GM21528 (cell line): ENCODE measurements around the gene PARP1.
"Not testable (repeated sequence)": the region's sequence is repeated elsewhere in the genome, so short reads cannot be mapped to it uniquely, and the experiment has no call there.

Source experiments
- ATAC-seq: cut with Tn5 transposase; IDR thresholded peaks from one replicate; pipeline ENCODE4 v1.9.1; 2021; ENCODE audit warnings: mild to moderate bottlenecking, moderate library complexity; ENCODE audit not compliant: unreplicated experiment, low FRiP score

Gene PARP1

DNA sequence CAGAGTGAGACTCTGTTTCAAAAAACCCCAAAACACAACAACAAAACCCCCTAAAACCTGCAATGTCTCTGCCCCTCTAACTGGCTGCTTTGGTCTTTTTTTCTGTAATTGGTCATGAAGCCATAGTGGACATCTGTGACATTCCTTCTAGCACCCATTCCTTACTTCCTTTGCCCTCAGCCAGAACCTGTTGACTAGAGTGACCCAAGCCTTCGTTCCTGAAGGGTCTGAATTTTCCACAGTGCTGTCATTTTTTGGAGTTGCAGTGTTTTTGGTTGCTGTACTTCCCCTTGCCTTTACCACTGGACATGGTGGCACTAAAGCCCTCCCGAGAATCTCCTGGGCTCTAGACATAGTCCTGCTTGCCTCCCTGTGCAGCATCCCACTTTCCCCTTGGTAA is 50.5 kb downstream of the PARP1 start:
- ATAC-seq = no peak

DNA sequence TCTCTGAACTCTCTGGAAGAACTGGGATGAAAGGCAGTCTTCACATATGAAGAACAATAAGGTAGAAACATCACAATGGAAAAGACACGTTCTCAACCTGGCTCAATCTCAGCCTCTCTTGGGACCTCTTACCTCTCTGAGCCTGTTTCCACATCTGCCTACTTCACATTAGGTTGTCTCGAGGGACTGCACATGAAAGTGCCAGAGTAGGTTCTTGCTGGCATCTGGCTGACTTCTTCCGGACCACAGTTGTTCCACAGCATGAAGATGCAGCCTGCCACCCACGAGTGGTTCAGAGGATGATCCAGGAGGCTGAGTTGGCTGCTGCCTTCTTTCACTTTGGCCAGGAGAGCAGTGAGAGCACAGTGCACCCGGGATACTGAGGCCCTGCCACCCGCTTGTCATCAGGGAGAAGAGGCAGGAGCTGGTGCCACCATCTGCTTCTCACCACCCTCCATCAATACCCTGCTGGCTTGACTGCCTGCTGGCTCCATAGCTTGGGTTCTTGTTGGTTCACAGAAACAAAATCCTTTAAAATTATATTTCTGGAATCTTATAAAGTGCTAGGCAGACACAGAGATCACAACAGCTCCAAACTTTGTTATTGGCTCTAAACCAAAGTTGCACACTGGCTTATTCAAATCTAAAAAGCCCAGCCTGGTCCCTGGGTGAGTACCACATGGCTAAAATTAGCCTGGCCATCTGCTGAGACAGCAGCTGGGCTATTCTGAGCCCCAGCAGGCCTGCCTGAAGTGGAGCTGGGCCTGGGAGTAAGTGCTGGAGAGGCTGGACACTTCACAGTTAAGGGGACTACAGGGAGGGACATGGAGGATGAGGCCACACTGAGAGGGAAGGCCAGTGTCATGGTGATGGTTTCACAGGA is 52.0 kb downstream of the PARP1 start:
- no peak for ATAC-seq

DNA sequence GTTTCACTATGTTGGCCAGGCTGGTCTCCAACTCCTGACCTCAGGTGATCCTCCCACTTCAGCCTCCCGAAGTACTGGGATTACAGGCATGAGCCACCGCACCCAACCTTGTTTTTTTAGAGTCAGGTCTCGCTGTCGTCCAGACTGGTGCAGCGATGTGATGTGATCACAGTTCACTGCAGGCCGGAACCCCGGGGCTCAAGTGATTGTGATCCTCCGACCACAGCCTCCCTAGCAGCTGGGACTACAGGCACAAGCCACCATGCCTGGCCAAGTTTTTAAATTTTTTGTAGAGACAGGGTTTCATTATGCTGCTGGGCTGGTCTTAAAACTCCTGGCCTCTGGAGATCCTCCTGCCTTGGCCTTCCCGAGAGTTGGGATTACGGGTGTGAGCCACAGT is 52.9 kb downstream of the PARP1 start:
- no peak for ATAC-seq

DNA sequence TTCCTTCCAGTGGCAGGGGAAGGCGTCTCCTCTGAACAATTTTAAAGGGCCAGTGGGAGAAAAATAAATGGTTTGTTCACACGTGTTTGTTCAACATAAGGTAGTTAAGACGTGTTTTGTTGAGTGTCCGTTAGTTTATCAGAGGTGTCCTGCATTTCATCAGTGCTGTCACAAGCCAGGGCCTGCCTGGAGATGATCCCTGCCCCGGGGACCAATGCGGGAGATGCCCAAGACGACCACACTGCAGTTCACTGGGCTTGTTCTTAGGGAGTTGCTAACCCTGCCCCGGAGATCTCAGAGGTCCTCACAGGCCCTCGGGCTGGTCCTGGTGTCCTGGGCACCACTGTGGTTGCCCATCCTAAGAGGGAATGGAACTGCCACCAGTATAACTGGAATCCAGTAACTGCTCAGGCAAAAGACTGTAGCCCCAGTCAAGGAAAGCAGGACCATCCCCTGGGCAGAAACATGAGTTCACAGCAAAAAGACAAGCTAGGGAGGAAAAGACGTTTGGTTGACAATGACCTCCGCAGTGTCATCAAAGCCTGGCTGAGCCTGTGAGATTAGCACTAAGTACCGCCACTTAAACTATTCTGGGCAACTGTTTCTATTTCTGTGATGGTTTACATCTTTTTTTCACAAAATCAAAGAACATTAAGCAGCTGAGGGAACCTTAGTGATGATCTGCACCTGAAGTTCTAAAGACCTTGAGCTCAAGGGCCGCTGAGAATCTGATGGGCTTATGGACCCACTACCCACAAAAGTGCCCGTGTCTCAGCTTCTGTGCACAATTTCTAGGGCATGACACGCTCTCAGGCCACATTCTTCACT is 54.0 kb downstream of the PARP1 start:
- ATAC-seq = no peak

DNA sequence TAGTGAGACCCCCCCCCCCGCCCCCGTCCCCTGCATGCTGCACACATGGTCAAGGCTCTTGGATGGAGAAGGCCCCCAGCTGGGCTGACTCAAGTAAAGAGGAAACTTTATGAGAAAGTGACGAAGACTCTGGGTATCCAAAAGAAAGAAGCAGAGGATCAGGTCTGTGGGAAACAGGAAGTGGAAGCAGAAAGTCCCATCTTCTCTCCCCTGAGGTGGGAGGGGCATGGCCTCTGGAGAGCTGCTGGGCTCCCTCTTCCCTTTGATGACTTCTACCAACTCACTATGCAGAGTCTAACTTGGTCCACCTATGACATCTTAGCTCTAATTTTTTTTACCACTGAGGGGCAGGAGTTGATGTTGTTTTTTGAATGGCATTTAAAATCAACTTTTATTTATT is 56.2 kb downstream of the PARP1 start:
- no peak for ATAC-seq

DNA sequence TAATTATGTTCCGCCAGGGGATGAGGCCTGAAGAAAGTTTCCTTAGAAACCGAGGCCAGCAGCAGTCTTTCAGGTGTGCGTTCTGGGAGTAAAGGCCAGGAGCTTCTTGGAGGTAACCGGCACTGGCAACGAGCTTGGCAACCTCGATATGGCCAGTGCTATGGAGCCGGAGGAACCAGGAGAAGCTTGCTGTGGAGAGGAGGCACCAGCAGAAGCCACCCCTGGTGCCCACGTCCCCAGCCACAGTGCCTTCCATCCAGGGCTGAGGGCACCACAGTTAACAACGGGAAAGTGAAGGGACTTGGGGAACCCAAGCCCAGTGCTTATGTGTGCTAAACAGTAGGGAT is 57.4 kb downstream of the PARP1 start:
- ATAC-seq = no peak

DNA sequence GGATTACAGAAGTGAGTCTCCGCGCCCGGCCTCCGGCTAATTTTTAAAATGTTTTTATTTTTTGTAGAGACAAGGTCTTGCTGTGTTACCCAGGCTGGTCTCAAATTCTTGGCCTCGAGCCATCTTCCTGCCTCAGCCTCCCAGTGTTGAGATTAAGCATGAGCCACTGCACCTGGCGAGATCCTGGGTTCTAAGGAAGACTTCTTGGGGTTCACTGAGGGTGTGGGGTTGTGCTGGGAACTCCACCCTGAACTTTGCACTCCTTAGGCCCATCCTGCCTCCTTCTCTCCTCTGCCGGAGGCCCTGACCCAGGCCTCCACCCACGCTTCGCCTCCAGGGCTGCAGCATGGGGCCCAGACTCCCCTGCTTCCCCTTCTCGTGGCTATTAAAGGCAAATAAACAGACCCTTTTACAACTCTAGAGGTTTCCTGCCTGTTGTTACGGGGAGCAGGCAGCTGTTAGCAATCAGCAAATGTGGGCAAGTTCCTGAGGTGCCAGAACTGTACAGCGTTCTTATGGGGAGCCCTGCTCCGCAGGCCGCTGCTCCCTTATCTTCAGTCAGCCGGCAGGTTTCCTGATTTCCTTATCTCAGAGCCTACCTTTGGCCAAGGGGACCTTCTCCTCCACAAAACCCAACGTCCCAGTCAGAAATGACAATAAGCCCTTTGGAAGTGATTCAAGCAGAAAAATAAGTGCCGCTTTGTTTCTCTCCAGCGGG is 57.9 kb downstream of the PARP1 start:
- no peak for ATAC-seq

DNA sequence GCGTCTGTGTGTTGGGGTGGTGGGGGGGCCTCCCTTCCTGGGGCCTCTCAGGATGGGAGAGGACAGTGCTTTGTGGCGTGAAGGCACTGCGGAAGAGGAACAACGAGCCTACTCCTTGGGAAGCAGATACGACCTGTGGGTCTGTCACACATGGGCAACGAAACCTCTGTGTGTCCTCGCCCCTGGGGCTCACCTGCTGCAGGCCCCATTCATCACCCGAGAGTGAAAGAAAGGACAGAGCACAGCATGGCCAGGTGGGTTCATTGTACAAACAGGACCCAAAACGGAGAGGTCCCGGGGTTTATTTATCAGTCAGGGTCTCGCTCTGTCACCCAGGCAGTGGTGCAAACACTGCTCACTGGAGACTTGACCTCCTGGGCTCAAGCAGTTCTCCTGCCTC is 58.8 kb downstream of the PARP1 start:
- no peak for ATAC-seq

DNA sequence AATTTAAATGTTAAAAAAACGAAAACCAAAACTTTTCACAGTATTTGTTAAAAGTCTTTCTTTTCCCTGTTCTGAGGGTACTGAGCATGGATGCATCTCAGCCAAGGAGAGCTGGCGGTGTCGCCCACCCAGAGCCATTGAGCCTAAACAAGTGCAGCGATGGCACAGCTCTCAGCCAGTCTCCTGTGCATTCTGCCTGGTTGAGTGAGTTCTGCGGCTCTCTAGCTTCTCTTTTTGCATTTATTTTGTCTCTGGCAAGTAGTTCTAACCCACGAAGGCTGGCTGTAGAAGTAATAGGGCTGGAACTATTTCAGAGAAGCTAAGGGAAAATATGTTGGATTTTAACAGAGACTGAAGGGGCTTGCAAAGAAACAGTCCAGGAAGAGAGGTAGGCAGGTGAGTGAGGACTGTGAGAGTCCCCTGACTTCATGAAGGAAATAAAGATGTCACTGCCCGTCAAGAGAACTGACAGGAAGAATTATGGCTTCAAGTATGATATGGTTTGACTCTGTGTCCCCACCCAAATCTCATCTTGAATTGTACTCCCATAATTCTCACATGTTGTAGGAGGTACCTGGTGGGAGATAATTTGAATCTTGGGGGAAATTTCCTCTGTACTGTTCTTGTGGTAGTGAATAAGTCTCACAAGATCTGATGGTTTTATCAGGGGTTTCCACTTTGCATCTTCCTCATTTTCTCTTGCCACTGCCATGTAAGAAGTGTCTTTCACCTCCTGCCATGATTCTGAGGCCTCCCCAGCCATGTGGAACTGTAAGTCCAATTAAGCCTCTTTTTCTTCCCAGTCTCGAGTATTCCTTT is 63.2 kb downstream of the PARP1 start:
- ATAC-seq = no peak

DNA sequence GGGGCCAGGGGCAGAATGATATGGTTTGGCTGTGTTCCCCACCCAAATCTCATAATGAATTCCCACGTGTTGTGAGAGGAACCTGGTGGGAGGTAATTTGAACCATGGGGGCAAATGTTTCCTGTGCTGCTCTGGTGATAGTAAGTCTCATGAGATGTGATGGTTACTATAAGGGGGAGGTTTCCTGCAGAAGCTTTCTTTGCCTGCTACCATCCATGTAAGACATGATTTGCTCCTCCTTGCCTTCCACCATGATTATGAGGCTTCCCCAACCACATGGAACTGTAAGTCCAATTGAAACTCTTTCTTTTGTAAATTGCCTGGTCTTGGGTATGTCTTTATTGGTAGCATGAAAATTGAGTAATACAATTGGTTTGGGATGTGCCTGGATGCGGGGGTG is 65.2 kb downstream of the PARP1 start:
- no peak for ATAC-seq

DNA sequence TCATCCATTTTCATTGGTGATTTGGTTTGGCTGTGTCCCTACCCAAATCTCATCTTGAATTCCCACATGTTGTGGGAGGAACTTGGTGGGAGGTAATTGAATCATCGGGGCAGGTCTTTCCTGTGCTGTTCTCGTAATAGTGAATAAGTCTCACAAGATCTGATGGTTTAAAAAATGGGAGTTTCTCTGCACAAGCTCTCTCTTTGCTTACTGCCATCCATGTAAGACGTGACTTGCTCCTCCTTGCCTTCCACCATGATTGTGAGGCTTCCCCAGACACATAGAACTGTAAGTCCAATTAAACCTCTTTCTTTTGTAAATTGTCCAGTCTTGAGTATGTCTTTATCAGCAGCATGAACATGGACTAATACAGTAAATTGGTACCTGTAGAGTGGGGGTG is 67.8 kb downstream of the PARP1 start:
- ATAC-seq = not testable (repeated sequence)

DNA sequence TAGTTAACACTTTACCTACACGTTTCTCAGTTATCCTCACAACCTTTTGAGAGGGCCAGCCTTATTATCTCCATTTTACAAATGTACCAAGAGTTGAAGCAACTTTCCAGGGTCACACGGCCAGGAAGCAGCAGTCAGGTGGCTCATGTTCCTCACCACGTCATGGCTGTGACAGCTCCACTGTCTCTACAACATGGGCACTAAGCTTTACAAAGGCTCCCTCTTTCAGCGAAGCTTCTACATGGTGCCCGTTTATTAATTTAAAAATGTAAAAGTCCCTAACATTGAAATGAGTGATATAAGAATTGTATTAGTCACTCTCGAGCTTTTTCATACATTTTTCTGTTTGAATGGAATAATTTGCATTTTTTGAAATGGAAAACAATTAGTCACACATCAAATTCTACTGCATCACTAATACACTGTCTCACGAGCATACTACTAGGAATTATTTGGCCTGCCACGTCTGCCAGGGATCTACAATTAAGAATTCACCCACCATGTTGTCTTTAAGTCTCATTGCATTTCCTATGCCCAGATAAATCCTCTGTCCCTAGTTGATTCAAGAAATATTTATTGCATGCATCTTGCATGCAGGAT is 70.5 kb downstream of the PARP1 start:
- no peak for ATAC-seq

DNA sequence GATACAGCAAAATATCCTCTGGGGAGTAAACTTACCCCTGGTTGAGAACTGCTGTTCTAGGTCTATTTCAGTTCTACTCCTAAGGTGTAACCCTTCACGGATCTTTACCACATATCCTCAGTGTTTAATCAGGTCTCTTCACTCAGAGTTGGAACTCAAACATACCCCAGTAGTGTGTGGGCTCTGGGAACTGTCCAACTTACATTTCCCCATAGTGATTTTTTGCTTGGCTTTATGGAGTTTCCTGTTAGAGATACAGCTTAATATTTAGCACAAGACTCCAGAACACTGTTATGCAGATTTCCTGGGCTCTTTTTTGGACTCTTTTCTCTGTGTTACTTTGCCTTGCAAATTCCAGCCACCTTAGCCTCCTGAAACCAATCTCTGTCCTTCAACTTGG is 72.2 kb downstream of the PARP1 start:
- no peak for ATAC-seq

DNA sequence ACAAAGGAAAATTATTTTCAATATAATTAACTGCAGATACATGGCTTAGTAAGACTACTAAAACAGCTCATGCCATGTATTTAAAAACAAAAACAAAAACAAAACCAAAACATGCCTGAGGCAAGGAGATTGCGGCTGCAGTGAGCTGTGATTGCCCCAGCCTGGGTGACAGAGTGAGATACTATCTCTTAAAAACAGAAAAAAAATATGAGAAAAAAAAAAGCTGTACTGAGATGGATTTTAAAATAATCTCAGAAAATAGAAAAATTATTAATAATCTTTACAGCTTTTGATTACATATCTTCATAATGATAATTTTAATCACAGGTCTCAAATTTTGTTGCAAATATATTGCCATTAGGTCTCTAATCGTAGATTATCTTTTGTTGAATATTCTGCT is 74.9 kb downstream of the PARP1 start:
- no peak for ATAC-seq

DNA sequence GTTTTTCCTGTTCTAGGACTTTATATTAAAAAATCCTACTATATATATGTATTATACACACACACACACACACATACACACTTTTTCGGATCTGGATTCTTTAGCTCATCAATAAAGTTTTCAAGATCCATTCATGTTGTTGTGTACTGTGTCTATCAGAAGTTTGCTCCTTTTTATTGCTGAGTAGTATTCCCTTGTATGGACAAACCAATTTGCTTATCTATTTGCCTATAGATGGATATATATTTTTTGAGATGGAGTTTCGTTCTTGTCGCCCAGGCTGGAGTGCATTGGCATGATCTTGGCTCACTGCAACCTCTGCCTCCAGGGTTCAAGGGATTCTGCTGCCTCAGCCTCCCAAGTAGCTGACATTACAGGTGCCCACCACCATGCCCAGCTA is 78.7 kb downstream of the PARP1 start:
- no peak for ATAC-seq

DNA sequence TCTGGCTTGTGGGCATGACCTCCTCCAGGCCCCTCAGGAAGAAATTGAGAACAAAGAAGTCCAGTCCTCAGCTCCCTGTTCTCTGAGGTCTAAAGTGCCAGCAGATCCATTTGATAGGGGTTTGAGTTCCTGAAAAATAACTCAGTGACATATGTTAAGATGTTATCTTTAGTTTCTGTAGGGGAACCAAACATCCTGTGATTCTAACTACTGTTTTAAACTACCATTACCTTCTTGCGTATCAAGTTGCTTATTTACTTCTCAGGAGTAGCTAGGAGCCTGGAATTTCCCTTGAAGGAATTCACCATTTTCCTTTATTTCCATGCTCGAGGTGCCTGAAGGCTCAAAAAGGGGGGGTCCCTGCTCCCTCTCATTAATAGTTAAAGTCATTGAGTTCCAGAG is 80.1 kb downstream of the PARP1 start:
- no peak for ATAC-seq

DNA sequence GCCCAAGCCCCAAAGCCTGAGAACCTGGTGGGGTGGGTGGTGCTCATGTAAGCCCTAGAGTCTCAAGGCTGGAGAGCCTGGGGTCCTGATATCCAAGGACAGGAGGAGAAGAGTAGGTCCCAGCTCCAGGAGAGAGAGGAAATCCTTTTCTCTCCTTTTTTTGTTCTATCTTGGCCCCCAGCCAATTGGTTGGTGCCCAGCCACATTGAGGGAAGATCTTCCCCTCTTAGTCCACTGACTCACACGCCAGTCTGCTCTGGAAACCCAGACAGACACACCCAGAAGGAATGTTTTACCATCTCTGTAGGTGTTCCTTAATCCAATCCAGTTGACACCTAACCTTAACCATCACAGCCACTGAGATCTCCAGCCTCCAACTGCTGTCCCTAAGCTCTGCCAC is 82.7 kb downstream of the PARP1 start:
- ATAC-seq = no peak

DNA sequence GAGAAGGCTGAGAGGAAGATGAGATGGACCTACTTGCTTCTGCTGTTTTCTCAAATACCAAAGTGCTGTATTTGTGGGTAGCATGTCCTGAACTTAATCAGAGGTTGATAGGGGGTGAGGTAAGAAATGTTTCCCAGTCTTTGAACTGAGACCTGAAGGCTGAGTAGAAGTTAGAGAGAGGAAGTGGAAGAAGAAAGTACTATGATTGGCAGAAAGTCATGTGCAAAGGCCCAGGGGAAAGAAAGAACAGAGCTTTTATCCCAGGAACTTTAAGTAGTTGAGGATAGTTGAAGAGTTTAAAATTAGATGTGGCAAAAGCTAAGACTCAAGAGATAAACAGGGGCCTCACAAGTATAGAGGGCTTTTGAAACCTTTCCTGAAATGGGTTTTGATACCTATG is 83.4 kb downstream of the PARP1 start:
- no peak for ATAC-seq

DNA sequence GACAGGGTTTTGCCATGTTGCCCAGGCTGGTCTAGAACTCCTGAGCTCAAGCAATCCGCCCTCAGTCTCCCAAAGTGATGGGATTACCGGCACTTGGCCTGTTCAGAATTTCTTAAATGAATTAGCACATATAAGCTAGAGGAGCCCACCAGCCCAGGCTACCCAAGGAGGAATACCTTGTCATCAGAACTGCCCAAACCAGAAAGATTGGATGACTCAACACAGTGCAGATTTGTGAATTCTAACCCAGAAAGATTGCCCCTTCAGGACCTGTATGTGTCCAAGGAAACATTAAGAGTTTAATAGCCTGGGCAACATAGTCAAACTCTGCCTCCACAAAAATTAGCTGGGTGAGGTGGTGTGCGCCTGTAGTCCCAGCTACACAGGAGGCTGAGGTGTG is 84.9 kb downstream of the PARP1 start:
- no peak for ATAC-seq

DNA sequence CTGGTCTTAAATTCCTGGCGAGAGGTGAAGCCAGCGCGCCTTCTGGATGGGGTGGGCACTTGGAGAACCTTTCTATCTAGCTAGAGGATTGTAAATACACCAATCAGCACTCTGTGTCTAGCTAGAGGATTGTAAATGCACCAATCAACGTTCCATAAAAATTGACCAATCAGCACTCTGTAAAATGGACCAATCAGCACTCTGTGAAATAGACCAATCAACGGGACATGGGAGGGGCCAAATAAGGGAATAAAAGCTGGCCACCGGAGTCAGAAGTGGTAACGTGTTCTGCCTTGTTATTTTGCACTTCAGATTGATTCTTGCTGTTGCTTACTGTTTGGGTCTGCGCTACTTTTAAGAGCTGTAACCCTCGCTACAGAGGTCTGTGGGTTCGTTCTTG is 87.0 kb downstream of the PARP1 start:
- no peak for ATAC-seq
